SK-N-SH treated with all-trans-retinoic acid at 6 μM for 48 hours (cell line): ENCODE results near the gene VAC14.

ENCODE experiments used
- ARNTL ChIP-seq: fragments of 450-650 bp; formaldehyde crosslinking; IDR thresholded peaks from 2 replicates; pipeline ENCODE4 v1.5.0; 2020; ENCODE audit warnings: low read depth, mild to moderate bottlenecking, moderate library complexity, borderline replicate concordance
- CSDC2 ChIP-seq: fragments of 250-450 bp; sonication (Bioruptor Pico); IDR thresholded peaks from 2 replicates; pipeline ENCODE4 v1.5.0; 2020; ENCODE audit warnings: mild to moderate bottlenecking, moderate library complexity
- RARB ChIP-seq: fragments of 250-450 bp; sonication (Bioruptor Pico); IDR thresholded peaks from 2 replicates; pipeline ENCODE4 v1.8.0; 2021; ENCODE audit warnings: mild to moderate bottlenecking, moderate library complexity
- TCF4 ChIP-seq: fragments of 250-450 bp; sonication (Bioruptor Pico); IDR thresholded peaks from 2 replicates; pipeline ENCODE4 v1.8.0; 2021; ENCODE audit warnings: mild to moderate bottlenecking, moderate library complexity, borderline replicate concordance
- ZFP3 ChIP-seq: fragments of 250-450 bp; sonication (Bioruptor Pico); IDR thresholded peaks from 2 replicates; pipeline ENCODE4 v1.5.0; 2020; ENCODE audit warnings: mild to moderate bottlenecking, moderate library complexity
- ZNF565 ChIP-seq: fragments of 450-650 bp; formaldehyde crosslinking; conservative IDR thresholded peaks from 2 replicates; pipeline ENCODE4 v1.5.0; 2020; ENCODE audit warnings: low read depth, mild to moderate bottlenecking, moderate library complexity
- ZNF70 ChIP-seq: fragments of 450-650 bp; formaldehyde crosslinking; IDR thresholded peaks from 2 replicates; pipeline ENCODE4 v1.5.0; 2020; ENCODE audit warnings: mild to moderate bottlenecking, moderate library complexity
- TF ChIP-seq, protein P1 (sequence below): fragments of 250-450 bp; sonication (Bioruptor Pico); IDR thresholded peaks from 2 replicates; pipeline ENCODE4 v1.8.0; 2021; ENCODE audit warnings: low read depth, mild to moderate bottlenecking, moderate library complexity, borderline replicate concordance
- TF ChIP-seq, protein P2 (sequence below): fragments of 250-450 bp; sonication (Bioruptor Pico); IDR thresholded peaks from 2 replicates; pipeline ENCODE4 v1.8.0; 2020; ENCODE audit warnings: mild to moderate bottlenecking, moderate library complexity, borderline replicate concordance
- TF ChIP-seq, protein P3 (sequence below): fragments of 250-450 bp; sonication (Bioruptor Pico); IDR thresholded peaks from 2 replicates; pipeline ENCODE4 v1.5.1; 2020; ENCODE audit warnings: low read depth, mild to moderate bottlenecking, moderate library complexity

DNA sequence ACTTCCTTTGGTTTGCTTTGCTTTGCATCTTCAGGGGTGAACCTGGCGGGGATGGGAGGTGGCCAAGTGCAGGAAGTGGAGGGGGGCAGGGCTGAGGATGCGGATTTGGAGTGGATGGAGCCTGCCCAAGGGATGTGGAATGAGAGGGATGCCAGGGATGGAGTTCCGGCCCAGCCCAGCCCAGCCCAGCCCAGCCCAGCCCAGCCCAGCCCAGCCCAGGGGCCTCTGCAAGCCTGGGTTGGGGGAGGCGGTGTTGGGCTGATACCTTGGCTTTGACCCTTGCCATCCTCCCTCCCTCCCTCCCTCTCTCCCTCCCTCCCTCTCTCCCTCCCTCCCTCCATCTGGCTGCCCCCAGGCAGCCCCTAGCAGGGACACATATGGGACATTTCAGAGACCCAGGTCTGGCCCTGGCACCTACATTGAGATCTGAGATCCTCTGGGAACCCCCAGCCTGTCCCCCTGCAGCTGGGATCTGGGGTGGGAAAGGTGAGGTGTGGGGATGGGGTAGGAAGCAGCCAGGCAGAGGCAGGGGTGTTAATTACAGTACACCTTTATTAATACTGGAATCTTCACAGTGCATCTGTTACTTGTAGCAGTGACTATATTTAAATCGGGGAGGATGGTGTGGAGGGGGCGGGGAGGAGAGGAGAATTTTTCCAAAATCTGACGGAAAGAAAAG lies 140.1 kb downstream of the VAC14 start:
- TF ChIP-seq ARNTL (CRISPR knock-in tag): no peak
- TF ChIP-seq ZNF565: no peak
- no peak for TF ChIP-seq ZFP3 (CRISPR knock-in tag)
- TF ChIP-seq, protein P1, sequence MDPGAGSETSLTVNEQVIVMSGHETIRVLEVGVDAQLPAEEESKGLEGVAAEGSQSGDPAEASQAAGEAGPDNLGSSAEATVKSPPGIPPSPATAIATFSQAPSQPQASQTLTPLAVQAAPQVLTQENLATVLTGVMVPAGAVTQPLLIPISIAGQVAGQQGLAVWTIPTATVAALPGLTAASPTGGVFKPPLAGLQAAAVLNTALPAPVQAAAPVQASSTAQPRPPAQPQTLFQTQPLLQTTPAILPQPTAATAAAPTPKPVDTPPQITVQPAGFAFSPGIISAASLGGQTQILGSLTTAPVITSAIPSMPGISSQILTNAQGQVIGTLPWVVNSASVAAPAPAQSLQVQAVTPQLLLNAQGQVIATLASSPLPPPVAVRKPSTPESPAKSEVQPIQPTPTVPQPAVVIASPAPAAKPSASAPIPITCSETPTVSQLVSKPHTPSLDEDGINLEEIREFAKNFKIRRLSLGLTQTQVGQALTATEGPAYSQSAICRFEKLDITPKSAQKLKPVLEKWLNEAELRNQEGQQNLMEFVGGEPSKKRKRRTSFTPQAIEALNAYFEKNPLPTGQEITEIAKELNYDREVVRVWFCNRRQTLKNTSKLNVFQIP (CRISPR knock-in tag): no peak
- TF ChIP-seq, protein P2, sequence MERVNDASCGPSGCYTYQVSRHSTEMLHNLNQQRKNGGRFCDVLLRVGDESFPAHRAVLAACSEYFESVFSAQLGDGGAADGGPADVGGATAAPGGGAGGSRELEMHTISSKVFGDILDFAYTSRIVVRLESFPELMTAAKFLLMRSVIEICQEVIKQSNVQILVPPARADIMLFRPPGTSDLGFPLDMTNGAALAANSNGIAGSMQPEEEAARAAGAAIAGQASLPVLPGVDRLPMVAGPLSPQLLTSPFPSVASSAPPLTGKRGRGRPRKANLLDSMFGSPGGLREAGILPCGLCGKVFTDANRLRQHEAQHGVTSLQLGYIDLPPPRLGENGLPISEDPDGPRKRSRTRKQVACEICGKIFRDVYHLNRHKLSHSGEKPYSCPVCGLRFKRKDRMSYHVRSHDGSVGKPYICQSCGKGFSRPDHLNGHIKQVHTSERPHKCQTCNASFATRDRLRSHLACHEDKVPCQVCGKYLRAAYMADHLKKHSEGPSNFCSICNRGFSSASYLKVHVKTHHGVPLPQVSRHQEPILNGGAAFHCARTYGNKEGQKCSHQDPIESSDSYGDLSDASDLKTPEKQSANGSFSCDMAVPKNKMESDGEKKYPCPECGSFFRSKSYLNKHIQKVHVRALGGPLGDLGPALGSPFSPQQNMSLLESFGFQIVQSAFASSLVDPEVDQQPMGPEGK (CRISPR knock-in tag): no peak
- TF ChIP-seq RARB (CRISPR knock-in tag): no peak
- no peak for TF ChIP-seq CSDC2 (CRISPR knock-in tag)
- TF ChIP-seq TCF4 (CRISPR knock-in tag): no peak
- no peak for TF ChIP-seq ZNF70 (CRISPR knock-in tag)
- TF ChIP-seq, protein P3, sequence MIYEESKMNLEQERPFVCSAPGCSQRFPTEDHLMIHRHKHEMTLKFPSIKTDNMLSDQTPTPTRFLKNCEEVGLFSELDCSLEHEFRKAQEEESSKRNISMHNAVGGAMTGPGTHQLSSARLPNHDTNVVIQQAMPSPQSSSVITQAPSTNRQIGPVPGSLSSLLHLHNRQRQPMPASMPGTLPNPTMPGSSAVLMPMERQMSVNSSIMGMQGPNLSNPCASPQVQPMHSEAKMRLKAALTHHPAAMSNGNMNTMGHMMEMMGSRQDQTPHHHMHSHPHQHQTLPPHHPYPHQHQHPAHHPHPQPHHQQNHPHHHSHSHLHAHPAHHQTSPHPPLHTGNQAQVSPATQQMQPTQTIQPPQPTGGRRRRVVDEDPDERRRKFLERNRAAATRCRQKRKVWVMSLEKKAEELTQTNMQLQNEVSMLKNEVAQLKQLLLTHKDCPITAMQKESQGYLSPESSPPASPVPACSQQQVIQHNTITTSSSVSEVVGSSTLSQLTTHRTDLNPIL: no peak
